A549 treated with RU486 at 1 μM for 4 hours (cell line): Measurements from ENCODE around the gene PTTG1IP. TPM values are rescaled to one million over a fixed set of nuclear protein-coding genes. Genes with fewer than 3 reads are reported as not detected.

ENCODE experiments used
- total RNA-seq: library from RNA; stranded (reverse); fragments of 200-300 nt; extraction: Qiagen RNA extraction; gene quantifications from 5 replicates; pipeline ENCODE4 v1.2.3, GENCODE V29; 2022; ENCODE audit warnings: low read depth

Gene PTTG1IP, protein sequence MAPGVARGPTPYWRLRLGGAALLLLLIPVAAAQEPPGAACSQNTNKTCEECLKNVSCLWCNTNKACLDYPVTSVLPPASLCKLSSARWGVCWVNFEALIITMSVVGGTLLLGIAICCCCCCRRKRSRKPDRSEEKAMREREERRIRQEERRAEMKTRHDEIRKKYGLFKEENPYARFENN
- total RNA-seq, result 88.0 to 98.1 TPM (median 96.5 TPM) in 5 replicates

DNA sequence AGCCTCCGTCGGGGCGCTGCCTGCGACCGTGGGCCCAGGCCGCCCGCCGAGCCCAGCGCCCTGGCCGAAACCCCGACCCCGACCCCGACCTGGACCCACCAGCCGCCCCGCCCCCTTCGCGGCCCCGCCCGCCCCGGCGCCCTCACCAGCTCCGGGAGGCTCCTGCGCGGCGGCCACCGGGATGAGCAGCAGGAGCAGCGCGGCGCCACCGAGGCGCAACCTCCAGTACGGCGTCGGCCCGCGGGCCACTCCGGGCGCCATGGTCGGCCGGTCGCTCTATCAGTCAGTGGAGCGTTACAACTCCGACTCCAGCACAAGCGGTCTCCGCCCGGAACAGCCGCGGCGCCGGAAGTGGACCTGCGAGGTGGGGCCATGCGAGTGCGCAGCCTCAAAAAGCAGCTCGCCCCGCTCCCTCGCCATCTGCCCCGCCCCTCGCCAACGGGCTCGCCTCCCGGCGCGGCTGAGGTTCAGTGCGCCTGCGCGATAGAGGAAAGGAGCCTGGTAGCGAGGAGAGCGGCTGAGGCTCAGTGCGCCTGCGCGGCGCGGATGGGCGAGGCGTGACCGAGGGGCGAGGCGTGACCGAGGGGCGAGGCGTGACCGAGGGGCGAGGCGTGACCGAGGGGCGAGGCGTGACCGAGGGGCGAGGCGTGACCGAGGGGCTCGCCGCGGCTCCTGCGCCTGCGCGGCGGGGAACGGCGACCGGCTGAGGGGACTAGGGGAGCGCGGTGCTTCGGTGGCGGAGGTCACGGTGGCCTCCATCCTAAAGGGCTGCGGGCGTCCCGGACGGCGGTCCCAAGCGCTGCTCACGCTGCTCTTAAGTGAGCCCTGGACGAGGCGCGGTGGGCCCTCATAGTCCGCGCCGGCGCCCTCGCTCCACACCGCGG, at the start of gene PTTG1IP:
TSS of gene PTTG1IP (minus strand) at position 335 of the 884 bp plus-strand sequence. CDS start at position 261, 74 bp downstream.

DNA sequence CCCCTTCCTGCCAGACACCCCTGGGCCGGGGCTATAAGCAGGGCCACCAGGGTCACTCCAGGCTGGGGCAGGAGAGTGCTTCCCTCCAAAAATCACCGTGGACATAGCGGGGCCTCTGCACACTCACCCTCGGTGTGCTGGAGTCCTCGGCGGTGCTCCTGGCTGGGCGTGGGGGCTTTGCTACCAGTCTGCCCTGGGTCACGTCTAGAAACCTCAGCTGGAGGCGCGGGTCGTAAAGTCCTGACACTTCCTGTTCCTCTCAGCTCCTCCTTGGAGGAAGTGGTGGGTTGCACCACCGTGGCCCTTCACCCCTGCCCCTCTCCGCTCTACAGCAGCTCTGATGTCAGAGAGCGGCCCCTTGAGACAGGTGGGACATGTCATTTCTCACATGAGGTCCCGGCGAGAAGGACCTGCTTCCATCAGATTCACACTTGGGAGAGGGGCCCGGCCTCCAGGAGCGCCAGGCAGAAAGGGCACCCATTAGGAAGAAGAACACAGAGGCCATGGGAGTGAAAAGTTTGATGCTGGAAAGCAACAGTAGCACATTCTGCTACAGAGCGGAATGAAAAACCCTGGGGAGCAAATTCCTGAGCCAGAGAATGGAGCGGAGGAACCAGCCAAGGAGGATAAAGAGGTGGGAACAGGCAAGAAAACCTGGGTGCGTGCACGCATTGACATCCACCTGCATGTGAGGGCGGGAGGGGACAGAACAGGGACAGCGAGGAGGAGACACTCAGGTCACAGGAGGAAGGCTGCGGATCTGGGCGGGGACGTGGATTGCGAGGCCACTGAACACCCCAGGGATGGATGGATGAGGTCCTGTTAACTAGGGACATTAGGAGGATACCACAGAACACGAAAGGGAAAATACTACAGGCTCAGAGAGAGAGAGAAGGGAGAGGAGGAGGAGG, 47.5 kb upstream of the PTTG1IP start, which contains the start of gene ITGB2:
TSS of gene ITGB2 (minus strand) at position 206 of the 911 bp plus-strand sequence. CDS start 10,117 bp downstream, outside the sequence.

DNA sequence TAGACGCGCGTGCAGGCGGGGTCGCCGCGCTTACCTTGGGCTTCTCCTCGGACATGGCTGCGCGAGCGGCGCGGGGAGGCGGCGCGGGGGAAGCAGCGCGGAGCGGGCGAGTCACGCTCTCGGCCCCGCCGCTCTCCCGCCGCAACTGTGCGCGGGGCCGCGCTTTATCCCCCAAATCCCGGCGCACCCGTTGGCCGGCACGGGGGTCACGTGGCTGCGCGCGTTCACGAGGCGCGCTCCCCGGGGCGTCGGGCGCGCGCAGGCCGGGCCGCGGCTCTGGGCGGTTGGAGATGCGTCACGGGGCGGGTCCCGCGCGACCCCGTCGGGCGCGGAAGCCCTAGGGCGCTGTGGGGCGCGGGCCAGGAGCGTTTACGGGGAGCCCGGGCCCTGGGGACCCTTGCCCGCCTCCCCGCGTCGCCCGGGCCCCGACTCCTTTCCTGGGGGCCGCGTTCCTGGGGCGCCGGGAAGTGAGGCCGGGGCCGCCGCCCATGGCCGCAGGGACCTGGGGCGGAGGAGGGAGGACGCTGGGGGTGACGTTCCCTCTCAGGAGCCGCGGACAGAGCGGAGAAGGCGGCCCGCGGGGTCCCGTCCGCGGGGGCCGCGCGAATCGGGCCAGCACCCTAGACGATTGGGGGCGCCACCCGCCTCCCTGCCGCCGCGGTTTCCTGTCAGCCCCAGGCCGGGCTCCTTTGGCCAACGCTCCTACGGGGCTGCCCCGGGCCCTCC, 55.4 kb downstream of the PTTG1IP start, which contains the start of gene SUMO3:
TSS of gene SUMO3 (minus strand) at position 149 of the 726 bp plus-strand sequence. CDS start at position 55, 94 bp downstream.

DNA sequence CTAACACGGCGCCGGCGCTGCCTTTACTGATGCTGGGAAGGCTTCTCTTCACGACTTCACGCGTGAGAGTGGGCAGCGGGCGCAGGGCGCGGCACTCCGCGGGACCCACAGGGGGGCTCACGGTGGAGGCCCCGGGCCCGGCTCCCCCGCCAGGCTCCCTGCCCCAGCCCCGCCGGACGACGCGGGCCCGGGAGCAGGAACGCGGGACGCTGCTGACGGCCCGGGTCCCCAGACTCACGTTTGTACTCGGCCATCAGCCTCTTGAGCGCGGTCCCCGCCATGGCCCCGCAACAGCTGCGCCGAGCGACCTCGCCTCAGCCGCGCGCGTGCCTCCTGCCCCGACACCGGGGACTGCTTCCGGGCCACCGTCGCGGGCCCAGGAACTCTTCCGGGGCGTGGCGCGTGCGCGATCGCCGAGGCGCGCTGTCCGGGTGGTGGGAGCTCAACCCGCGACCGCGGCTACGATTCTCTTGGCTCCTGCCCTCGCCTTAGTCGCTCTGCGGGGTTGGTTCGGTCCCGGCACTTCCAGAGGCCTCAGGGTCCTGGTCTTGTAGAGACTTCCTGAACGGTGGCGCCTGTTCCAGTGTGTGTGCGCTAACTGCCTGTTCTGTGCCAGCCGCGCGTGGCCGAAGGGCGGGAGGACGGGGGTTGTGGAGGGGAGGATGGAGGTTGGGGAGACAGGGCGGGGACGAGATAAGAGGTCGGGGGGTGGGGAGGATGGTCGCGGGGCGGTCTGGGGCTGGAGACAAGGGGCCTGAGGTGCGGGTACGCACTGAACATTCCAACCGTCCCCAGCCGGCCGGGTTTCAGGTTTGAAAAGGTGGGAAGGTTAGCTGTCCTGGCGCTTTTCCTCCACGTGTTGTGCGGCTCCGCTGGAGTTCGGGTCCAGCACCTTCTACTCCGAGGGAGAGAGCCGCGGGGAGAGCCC, 71.8 kb downstream of the PTTG1IP start, which contains the start of gene UBE2G2:
TSS of gene UBE2G2 (minus strand) at position 353 of the 928 bp plus-strand sequence. CDS start at position 281, 72 bp downstream.

Other genes with a start within 250 kb of the PTTG1IP start
- not detected in 5 replicates for gene KRTAP10-9, start 246.6 kb downstream of the PTTG1IP start, total RNA-seq
- not detected in 5 replicates for gene KRTAP10-10, start 236.3 kb downstream of the PTTG1IP start, total RNA-seq
- gene KRTAP10-11, start 227.3 kb downstream of the PTTG1IP start, total RNA-seq, result not detected in 5 replicates
- gene KRTAP12-4, start 219.0 kb downstream of the PTTG1IP start, total RNA-seq, result not detected in 5 replicates
- gene KRTAP12-3, start 215.8 kb downstream of the PTTG1IP start, total RNA-seq, result not detected in 5 replicates
- gene KRTAP12-2, start 206.8 kb downstream of the PTTG1IP start, total RNA-seq, result not detected in 5 replicates
- gene KRTAP12-1, start 191.5 kb downstream of the PTTG1IP start, total RNA-seq, result not detected in 5 replicates
- not detected in 5 replicates for gene KRTAP10-12, start 176.5 kb downstream of the PTTG1IP start, total RNA-seq
- not detected in 5 replicates for gene TSPEAR, start 162.1 kb downstream of the PTTG1IP start, total RNA-seq
- gene UBE2G2, start 71.9 kb downstream of the PTTG1IP start, total RNA-seq, result 29.2 to 37.0 TPM (median 35.4 TPM) in 5 replicates
- 43.1 to 72.9 TPM (median 70.5 TPM) in 5 replicates for gene SUMO3, start 55.6 kb downstream of the PTTG1IP start, total RNA-seq
- gene ITGB2, start 47.2 kb upstream of the PTTG1IP start, total RNA-seq, result 0.41 to 1.1 TPM (median 0.61 TPM) in 5 replicates
- gene SLX9, start 66.3 kb upstream of the PTTG1IP start, total RNA-seq, result 36.3 to 59.7 TPM (median 59.2 TPM) in 5 replicates
- 4.4 to 7.9 TPM (median 5.0 TPM) in 5 replicates for gene ADARB1, start 200.9 kb upstream of the PTTG1IP start, total RNA-seq